Right atrium auricular region (tissue), 2 donors: Measurements from ENCODE around the gene CACNA1D. TPM values are rescaled to one million over a fixed set of nuclear protein-coding genes. Genes with fewer than 3 reads are reported as not detected.

Source experiments
- DNase-seq: peaks from one replicate; pipeline ENCODE4 v3.0.0-alpha.2; 2019; ENCODE audit warnings: low spot score
- H3K27ac ChIP-seq, 2 donors: fragments of 200-600 bp; sonication (generic); 1 replicate in 1 of 2; 2 replicates in 1 of 2; pipeline ENCODE4 v1.5.1; 2016 to 2019
- H3K27me3 ChIP-seq, 2 donors: fragments of 200-600 bp; sonication (generic); one replicate each; pipeline versions ENCODE4 v1.5.1 to v1.6.0; 2017 to 2019
- H3K36me3 ChIP-seq: fragments of 200-600 bp; sonication (generic); one replicate; pipeline ENCODE4 v1.5.1; 2016
- H3K4me1 ChIP-seq, 2 donors: fragments of 200-600 bp; sonication (generic); one replicate each; pipeline versions ENCODE4 v1.5.1 to v1.6.0; 2017 to 2019
- H3K4me3 ChIP-seq, 2 donors: fragments of 200-600 bp; sonication (generic); 1 replicate in 1 of 2; 2 replicates in 1 of 2; pipeline ENCODE4 v1.5.1; 2017 to 2019; ENCODE audit warnings: mild to moderate bottlenecking in 1 of 2, moderate library complexity in 1 of 2
- H3K9me3 ChIP-seq, 2 donors: fragments of 200-600 bp; sonication (generic); one replicate each; pipeline ENCODE4 v1.5.1; 2019
- total RNA-seq, 2 donors: library from RNA; depleted of rRNA; stranded (reverse); fragments of >200 nt; gene quantifications; one replicate each; pipeline ENCODE4 v1.1.0, GENCODE V29; 2016
- TF ChIP-seq, protein P1 (sequence below), 2 donors: fragments of 200-600 bp; sonication (generic); IDR thresholded peaks; one replicate each; pipeline ENCODE4 v1.5.1; 2019; ENCODE audit warnings: antibody characterized with exemption in 2 of 2

Gene CACNA1D
- total RNA-seq, 2 donors from 2014 or later, result 2.7 to 9.6 TPM

DNA sequence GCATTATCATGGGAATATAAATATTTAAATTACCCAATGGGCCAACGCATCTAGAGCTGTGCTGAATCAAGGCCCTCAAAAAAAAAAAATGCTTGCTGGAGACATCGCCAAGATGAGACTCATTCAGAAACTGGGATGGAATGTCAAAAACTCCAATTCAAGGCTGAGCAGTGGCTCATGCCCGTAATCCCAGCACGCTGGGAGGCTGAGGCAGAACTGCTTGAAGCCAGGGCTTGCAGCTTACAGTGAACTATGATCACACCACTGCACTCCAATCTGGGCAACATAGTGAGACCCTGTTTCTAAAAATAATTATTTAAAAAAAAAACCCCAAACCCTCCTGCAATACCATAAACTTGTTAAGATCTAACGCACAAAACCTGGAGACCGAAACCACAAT lies 3.1 kb upstream of the CACNA1D start:
- no peaks in the 10 kb centered on the region for H3K27me3 ChIP-seq

DNA sequence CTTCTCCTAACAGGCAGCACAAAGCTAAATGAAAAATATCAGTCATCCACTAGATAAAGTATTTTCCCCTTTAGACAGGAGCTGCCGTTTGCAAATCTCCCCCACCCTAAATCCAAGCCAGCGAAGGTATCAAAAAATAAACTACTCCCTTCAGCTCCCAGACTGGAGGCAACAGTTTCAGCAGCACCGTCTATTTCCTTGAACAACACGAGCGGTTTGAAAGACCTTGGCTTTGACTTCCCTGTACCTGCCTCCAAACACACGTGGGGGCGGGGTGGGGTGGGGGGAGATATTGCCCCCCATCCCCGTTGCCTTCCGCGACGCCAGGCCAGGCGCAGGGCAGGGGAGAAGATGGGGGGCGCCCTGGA lies 832 bp upstream of the CACNA1D start:
- TF ChIP-seq, protein P1, sequence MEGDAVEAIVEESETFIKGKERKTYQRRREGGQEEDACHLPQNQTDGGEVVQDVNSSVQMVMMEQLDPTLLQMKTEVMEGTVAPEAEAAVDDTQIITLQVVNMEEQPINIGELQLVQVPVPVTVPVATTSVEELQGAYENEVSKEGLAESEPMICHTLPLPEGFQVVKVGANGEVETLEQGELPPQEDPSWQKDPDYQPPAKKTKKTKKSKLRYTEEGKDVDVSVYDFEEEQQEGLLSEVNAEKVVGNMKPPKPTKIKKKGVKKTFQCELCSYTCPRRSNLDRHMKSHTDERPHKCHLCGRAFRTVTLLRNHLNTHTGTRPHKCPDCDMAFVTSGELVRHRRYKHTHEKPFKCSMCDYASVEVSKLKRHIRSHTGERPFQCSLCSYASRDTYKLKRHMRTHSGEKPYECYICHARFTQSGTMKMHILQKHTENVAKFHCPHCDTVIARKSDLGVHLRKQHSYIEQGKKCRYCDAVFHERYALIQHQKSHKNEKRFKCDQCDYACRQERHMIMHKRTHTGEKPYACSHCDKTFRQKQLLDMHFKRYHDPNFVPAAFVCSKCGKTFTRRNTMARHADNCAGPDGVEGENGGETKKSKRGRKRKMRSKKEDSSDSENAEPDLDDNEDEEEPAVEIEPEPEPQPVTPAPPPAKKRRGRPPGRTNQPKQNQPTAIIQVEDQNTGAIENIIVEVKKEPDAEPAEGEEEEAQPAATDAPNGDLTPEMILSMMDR (IDR thresholded peaks at IDR 0.05), result no peak
- Histone ChIP-seq H3K27me3 (no peaks in the 10 kb centered on the region), H3K36me3 (no peaks in the 10 kb centered on the region), H3K27ac (no peak overlapping the region), H3K4me1 (peaks cover 0 to 25% of the 10 kb centered on the region in 2 donors), H3K9me3 (no peaks in the 10 kb centered on the region), H3K4me3 (peak overlapping the region in 1 of 2 donors; percentile 59)
- no peak for DNase-seq

More for the DNA sequence above, 3.1 kb upstream of the CACNA1D start:
- no peak overlapping the region for H3K27ac ChIP-seq
- no peaks in the 10 kb centered on the region for H3K36me3 ChIP-seq
- DNase-seq, result no peak
- TF ChIP-seq, protein P1 (IDR thresholded peaks at IDR 0.05), result no peak
- no peaks in the 10 kb centered on the region for H3K9me3 ChIP-seq
- no peak overlapping the region for H3K4me3 ChIP-seq
- peaks cover 0 to 25% of the 10 kb centered on the region in 2 donors for H3K4me1 ChIP-seq

DNA sequence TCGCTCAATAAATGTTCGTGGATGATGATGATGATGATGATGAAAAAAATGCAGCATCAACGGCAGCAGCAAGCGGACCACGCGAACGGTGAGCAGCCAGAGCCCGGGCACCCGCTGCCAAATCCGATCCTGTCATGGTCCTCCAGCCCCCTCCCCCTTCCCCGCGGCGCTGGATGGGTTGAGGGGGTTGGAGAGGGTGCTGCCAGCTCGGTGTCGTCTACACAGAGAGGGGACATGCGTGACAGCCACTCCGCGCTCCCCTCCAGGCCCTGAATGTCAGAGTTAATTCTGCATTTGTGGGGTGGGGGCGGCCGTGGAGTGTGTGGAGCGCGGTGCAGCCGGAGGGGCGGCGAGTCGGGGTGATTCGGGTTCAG lies 722 bp downstream of the CACNA1D start:
- TF ChIP-seq, protein P1 (IDR thresholded peaks at IDR 0.05), result no peak
- Histone ChIP-seq H3K27ac (no peak overlapping the region), H3K36me3 (no peaks in the 10 kb centered on the region), H3K4me1 (peaks cover 0 to 25% of the 10 kb centered on the region in 2 donors), H3K27me3 (no peaks in the 10 kb centered on the region), H3K9me3 (no peaks in the 10 kb centered on the region), H3K4me3 (peak overlapping the region; percentile 29 to 51)
- DNase-seq, result no peak

DNA sequence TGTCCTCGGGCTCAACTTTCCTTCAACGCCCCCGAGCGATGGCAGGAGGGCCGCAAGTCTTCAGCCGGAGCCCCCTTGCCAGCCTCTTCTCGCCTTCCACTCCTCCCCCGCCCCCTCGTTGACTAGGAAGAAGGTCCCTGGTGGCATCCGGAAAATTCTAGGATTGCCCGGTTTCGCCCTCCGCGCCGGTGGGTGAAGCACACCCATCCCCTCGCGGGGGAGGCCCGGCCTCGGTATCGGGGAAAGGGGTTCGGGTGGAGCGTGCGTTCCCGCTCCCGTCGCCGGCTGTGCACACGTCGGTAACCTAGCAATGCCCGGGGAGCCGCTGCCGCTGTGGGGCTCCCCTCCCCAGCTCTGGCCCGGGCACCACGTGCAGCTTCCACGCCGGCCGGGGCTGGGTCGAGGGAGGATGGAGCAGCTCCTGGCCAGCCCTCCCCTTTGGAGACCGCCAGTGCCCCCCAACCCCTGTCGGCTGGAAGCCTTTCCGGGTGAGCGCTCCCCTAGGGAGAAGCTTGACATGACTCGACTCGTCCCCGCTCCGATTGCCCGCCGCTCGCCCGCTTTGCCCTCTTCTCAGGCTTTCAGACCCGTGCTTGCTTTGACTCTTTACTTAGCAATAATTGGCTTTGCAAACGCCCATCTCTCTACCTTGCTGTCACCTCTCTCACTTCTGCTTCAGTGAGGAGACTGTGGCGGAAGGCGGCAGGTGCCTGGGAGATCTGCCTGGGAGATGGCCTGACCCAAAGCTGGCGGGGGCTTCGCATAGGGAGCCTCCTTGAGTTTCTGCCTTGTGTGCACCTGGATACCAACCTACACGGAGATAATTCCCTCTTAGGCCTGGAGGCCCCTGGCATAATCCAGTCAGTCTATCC lies 1.3 kb downstream of the CACNA1D start:
- H3K36me3 ChIP-seq, result no peaks in the 10 kb centered on the region
- no peak overlapping the region for H3K27ac ChIP-seq
- H3K27me3 ChIP-seq, result no peaks in the 10 kb centered on the region
- no peaks in the 10 kb centered on the region for H3K9me3 ChIP-seq
- no peak for DNase-seq
- TF ChIP-seq, protein P1 (IDR thresholded peaks at IDR 0.05), result no peak
- peaks cover 0 to 25% of the 10 kb centered on the region in 2 donors for H3K4me1 ChIP-seq
- H3K4me3 ChIP-seq, result peak overlapping the region; percentile 29 to 51

DNA sequence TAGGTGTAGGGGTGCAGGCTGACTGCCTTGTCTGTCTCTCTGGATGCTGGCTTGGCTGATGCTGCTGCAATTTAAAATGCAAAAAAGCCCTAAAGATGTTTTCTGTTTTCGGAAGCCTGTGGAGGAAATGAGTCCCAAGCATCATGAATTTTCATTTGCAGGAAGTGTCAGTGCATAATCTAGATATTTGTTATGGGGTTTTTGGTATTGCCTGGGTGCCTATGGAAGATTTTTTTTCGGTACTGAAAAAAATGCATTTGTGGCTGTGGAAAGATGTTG lies 1.9 kb downstream of the CACNA1D start:
- Histone ChIP-seq H3K4me1 (peaks cover 0 to 25% of the 10 kb centered on the region in 2 donors), H3K27me3 (no peaks in the 10 kb centered on the region), H3K4me3 (no peak overlapping the region), H3K9me3 (no peaks in the 10 kb centered on the region), H3K36me3 (no peaks in the 10 kb centered on the region), H3K27ac (no peak overlapping the region)
- TF ChIP-seq, protein P1 (IDR thresholded peaks at IDR 0.05), result no peak
- no peak for DNase-seq

DNA sequence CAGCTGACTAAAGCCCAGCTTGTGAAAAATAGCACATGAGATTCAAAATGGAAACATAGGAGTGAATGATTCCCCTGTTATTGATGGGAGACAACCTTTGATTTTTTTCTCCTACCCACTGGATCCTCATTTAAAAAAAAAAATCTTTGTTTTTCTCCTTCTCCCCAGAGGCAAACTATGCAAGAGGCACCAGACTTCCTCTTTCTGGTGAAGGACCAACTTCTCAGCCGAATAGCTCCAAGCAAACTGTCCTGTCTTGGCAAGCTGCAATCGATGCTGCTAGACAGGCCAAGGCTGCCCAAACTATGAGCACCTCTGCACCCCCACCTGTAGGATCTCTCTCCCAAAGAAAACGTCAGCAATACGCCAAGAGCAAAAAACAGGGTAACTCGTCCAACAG lies 2.6 kb downstream of the CACNA1D start:
- H3K27me3 ChIP-seq, result no peaks in the 10 kb centered on the region
- peaks cover 0 to 25% of the 10 kb centered on the region in 2 donors for H3K4me1 ChIP-seq

More for the DNA sequence above, 2.6 kb downstream of the CACNA1D start:
- no peak overlapping the region for H3K27ac ChIP-seq
- H3K36me3 ChIP-seq, result no peaks in the 10 kb centered on the region
- TF ChIP-seq, protein P1 (IDR thresholded peaks at IDR 0.05), result no peak
- no peak overlapping the region for H3K4me3 ChIP-seq
- DNase-seq, result no peak
- H3K9me3 ChIP-seq, result no peaks in the 10 kb centered on the region
